CD1c-positive myeloid dendritic cell (primary cell): ENCODE results near the gene TTLL10.
A peak's percentile ranks its signal among the peaks of the same experiment; 100 is the strongest.

Source experiments
- DNase-seq: peaks from one replicate; pipeline ENCODE4 v3.0.0-alpha.2; 2016; ENCODE audit errors: extremely low spot score

Gene TTLL10, protein sequence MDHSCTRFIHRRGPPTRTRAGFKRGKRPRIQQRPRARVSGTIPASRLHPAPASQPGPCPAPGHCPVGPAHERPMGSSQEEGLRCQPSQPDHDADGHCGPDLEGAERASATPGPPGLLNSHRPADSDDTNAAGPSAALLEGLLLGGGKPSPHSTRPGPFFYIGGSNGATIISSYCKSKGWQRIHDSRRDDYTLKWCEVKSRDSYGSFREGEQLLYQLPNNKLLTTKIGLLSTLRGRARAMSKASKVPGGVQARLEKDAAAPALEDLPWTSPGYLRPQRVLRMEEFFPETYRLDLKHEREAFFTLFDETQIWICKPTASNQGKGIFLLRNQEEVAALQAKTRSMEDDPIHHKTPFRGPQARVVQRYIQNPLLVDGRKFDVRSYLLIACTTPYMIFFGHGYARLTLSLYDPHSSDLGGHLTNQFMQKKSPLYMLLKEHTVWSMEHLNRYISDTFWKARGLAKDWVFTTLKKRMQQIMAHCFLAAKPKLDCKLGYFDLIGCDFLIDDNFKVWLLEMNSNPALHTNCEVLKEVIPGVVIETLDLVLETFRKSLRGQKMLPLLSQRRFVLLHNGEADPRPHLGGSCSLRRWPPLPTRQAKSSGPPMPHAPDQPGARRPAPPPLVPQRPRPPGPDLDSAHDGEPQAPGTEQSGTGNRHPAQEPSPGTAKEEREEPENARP

DNA sequence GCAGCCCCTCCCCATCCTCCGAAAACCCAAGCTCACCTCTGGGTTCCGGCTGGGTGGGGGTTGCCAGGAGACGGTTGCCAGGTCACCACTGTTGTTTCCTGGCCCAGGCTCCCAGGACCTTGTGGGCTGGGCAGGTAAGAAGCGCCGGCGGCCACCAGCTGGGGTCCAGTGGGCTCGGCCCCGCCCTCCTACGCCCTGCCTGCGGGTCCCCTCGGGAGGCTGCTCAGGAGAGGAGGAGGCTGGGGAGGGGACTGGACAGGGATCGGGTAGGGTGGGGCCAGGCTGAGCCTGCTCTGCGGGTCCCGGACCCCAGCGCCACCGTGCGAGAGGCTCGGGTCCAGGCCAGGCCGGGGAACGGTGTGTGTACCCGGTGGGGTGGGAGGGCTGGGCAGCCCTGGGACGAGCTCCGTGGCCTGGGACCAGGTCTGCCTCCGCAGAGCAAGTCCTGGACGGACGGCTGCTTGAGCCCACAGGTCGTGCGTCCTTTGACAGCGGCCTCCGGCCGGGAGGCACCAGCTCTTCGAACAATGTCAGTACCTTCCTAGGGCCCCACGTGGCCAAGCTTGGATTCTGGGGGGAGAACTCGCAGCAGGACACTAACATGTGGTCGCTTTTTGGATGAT, at the start of gene TTLL10:
Gene TTLL10 (plus strand): TSS at position 88 of the 623 bp plus-strand sequence. CDS start 5,336 bp downstream, outside the sequence.
- DNase-seq = no peak

GRCh38 chr1:1124508-1124785, 49.2 kb upstream of the TTLL10 start:
- DNase-seq = no peak

GRCh38 chr1:1124786-1125642, 48.7 kb upstream of the TTLL10 start:
- DNase-seq = no peak

GRCh38 chr1:1125945-1126344, 47.7 kb upstream of the TTLL10 start:
- no peak for DNase-seq

- DNase-seq = no peak
These were observed 45.9 kb upstream of the TTLL10 start for GRCh38 chr1:1127551-1128451.

- no peak for DNase-seq
These were observed 45.1 kb upstream of the TTLL10 start for GRCh38 chr1:1128454-1129139.

DNA sequence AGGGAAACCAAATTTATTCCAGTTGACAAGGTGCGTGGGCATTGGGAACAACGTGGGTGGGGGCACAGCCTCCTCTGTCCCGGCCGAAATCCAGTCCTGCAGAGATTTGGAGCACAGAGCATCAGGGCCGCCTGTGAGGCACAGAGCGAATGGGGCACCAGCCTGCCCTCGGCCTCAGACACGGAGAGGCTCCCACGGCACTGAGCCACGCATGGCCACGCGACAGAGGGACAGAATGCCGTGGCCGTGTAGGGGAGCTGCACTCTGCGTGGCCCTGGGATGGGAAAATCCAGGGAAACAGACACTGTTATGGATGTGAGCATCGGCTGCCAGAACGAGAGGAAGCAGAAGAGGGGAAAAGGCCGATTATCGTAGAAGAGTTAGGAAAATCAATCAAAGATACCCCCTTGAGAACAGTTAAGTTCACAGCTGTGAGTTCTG, 44.3 kb upstream of the TTLL10 start:
- no peak for DNase-seq

DNA sequence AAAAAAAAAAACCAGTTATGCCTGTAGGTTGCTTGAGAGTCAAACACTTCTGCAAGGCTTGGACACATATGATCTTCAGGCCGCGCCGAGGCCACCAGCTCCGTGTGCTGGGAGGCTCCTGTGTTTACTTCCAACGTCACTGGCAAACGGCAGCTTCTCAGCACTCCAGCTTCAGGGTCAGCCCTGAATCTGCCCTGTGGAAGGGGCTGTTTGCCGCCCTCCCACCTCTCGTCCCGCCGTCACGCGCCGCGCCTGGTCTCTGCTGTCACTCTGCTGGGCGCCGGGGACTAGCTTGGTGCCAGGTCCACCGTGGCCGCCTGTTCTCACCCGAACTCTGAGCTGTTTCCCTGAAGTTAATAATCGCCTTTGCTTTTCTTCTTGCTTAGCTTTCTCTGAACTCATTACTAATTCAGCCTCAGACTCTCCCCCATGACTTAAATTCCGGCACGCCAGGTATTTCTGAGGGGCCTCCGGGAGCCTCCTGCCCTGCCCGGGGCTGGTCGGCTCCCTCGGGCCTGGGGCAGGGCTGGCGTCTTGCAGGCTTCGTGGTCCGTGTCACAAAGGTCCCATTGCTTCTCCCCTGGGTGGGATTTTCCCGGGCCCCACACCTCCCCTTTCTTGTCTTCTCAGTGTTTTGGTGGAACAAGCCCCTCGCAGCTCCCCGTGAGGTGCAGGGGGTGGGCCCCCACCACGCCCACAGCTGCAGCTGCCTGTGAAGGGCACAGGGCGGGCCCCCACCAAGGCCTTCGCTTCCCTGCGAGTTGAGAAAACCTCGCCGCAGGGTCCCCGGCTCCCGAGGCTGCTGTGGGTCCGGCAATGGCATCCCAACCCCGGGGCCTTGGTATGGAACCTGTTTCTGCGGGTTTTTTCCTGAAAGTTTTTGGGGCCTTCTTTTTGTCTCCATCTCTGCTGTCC, 43.2 kb upstream of the TTLL10 start:
- no peak for DNase-seq

DNA sequence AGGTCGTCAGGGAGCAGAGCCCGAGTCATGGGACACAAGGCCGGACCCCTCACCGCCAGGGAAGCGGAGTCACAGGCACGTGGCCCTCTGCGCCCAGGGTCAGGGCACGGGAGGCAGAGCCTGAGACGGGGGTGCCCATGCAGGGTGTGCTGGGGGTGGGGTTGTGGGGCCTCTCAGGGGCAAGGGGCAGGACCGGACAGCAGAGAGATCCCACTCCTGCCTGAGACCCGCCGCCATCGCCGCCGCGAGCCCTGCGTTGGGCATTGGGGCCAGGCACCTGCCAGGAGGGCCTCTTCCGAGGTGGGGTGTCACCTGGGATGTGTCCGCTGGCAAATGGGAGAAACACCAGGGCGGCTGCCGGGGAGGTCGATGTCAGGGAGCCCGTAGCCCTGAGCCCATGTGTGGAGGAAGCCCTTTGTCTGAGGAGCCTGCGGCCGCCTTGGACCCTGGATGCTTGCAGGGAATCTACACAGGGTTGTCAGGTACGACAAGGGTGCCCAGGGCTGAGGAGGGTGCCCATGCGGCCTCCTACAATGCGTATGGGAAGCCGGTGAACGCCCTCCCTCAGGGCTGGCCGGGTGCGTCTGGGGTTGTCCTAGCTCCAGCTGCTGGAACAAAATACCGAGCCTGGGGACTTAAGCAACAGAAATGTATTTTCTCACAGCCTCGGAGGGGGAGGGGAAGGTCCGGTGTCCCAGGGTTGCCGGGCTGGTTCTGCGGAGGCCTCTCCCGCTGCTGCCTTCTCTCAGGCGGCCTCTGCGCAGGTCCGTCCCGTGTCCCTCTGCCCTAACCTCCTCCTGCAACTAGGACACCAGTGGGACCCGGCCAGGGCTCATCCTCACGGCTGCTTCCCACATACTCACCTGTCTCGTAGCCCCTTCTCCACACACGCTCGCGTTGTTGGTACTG, 41.4 kb upstream of the TTLL10 start:
- DNase-seq = no peak

DNA sequence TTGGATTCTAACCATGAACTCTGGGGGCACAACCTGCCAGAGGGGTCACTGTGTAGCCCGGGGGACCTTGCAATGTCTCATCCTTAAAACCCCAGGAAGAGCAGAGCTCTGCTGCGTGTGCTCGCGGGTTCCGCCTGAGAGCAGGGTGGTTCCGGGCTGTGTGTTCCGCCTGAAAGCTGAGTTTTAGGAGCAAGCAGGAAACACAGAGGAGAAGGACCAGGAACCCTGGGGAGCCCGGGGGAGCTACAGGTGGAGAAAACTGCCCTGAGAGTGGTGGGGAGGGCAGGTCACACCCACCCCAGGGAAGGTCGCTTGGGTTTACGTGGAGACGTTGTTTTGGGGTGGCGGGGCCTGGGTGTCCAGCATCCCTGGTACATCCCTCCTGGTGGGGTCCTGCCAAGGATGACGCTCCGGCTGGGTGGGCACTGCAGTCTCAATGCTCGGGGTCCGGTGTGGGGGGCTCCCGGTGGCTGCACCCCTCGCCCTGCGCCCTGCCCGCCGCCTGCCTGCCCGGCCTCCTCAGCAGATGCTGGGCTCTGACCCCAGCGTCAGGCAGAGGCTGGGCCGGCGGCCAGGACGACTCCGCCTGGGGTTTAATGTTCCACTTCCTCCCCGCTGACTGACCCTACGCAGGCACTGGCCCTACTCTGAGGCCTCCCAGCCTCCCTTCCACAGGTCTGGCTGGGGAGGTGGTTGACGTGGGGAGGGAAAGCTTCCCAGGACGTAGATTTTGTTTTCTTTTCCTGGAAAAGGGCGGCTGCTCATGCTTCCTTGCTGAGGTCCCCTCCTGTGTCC, 40.5 kb upstream of the TTLL10 start:
- DNase-seq = no peak

DNA sequence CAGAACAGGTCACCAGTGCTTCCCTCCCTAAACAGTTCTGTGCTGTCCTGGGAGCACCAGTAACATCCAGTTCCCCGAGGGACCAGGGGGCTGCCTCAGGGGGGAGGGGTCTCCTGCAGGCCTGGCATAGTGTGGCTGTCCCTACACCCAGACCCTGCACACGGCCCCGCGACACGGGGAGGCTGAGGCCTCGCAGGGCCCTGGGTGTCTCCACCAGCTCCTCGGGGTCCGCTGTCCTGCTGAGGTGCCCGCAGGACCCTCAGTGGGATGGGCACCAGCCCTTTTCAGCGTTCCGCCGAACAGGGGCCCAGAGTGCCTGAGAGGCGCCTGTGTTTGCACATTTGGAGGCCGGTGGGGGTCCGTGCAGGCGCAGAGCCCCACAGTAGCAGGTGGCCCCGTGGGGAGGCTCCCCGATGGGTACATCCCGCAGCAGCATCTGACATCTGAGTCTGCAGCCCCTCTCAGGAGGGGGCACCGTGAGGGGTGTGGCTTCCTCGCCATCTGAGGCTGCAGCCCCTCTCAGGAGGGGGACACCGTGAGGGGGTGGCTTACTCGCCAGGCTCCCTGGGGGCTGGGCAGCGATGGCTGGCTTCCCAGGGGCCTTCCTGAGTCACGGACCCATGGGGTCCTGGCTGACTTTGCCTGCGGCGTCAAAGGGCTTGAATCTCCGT, 39.2 kb upstream of the TTLL10 start:
- no peak for DNase-seq

DNA sequence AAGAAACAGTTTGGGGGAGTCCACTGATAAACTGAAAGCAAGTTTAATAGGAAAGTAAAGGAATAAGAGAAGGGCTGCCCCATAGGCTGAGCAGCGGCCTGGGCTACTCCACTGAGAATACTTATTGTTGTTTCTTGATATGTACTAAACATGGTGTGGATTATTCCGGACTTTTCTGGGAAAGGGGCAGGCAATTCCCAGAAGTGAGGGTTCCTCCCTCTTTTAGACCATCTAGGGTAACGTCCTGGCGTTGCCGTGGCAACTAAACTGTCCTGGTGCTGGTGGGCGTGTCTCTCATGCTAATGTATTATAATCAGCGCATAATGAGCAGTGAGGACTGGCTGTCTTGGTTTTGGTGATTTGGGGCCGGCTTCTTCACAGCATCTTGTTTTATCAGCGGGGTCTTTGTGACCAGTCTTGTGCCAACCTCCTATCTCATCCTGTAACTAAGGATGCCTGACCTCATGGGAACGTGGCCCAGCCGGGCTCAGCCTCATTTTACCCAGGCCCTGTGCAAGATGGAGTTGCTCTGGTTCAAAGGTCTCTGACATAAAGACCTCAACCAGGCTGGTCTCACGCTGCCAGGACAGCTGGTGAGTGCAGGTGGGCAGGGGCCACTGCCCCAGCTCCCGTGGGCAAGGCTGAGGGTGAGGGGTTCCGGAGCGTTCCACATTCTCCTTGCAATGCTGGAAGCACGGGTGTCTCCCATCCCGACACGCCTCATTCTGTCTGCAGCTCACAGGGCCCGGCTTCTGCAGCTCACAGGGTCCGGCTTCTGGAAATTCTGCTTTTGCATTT, 38.1 kb upstream of the TTLL10 start:
- DNase-seq = peak; percentile 16

GRCh38 chr1:1136547-1137230, 37.0 kb upstream of the TTLL10 start:
- no peak for DNase-seq

GRCh38 chr1:1137256-1138045, 36.2 kb upstream of the TTLL10 start:
- no peak for DNase-seq

DNA sequence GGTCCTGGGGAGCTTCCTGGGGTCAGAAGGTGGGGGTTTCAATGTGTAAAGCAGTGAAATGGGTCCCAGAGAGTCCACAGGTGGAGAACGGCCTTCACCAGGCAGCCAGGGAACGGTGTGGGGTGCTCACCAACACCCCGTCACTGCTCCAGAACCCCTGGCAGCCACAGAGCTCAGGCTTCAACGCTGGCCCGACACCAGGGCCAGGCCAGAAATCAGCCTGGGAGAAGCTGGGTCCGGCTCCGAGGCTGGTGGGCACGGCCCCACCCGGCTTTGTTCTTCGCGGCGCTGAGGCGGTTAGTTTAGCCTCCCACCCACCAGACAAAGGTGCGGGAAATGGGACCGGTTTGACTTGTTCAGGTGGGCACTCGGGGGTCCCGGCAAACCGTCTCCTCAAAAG, 33.0 kb upstream of the TTLL10 start:
- no peak for DNase-seq
